Thoracic aorta (tissue), 2 donors: ENCODE results near the gene S100A8. TPM values are rescaled to one million over a fixed set of nuclear protein-coding genes. Genes with fewer than 3 reads are reported as not detected.
"Not testable (repeated sequence)": the region's sequence is repeated elsewhere in the genome, so short reads cannot be mapped to it uniquely, and the experiment has no call there.

Source experiments
- ATAC-seq: fragments of 150-250 bp; one replicate; pipeline ENCODE4 v1.8.0; 2017; ENCODE audit warnings: low read depth; ENCODE audit not compliant: insufficient number of reproducible peaks, low FRiP score
- DNase-seq: peaks from one replicate; pipeline ENCODE4 v3.0.0-alpha.2; 2020; ENCODE audit warnings: low spot score
- H3K27ac ChIP-seq, 2 donors: fragments of 200-600 bp; sonication (generic); 1 replicate in 1 of 2; 2 replicates in 1 of 2; pipeline ENCODE4 v1.5.1; 2016; ENCODE audit warnings: mild to moderate bottlenecking in 2 of 2, moderate library complexity in 2 of 2
- H3K27me3 ChIP-seq: fragments of 200-600 bp; sonication (generic); replicated peaks from 2 replicates; pipeline ENCODE4 v1.6.0; 2016; ENCODE audit warnings: mild to moderate bottlenecking; ENCODE audit not compliant: insufficient read depth
- H3K36me3 ChIP-seq: fragments of 200-600 bp; sonication (generic); one replicate; pipeline ENCODE4 v1.5.1; 2016
- H3K4me1 ChIP-seq, 2 donors: fragments of 200-600 bp; sonication (generic); 1 replicate in 1 of 2; 2 replicates in 1 of 2; pipeline versions ENCODE4 v1.5.1 to v1.6.0; 2016; ENCODE audit warnings: low read depth in 2 of 2, mild to moderate bottlenecking in 1 of 2; ENCODE audit not compliant: control insufficient read depth in 1 of 2
- H3K4me3 ChIP-seq: fragments of 200-600 bp; sonication (generic); 2 replicates; pipeline ENCODE4 v1.5.1; 2016; ENCODE audit warnings: mild to moderate bottlenecking
- H3K9me3 ChIP-seq: fragments of 200-600 bp; sonication (generic); 2 replicates; pipeline ENCODE4 v1.5.1; 2016
- total RNA-seq, 2 donors: library from RNA; depleted of rRNA; stranded (reverse); fragments of >200 nt; gene quantifications; one replicate each; pipeline versions ENCODE4 v1.1.0 to v1.2.3, GENCODE V29; 2016
- TF ChIP-seq, protein P1 (sequence below): fragments of 200-600 bp; sonication (generic); IDR thresholded peaks from one replicate; pipeline ENCODE4 v1.5.1; 2019; ENCODE audit warnings: antibody characterized with exemption

Gene S100A8
- total RNA-seq, 2 donors from 2014 or later = 31.5 to 95.4 TPM

DNA sequence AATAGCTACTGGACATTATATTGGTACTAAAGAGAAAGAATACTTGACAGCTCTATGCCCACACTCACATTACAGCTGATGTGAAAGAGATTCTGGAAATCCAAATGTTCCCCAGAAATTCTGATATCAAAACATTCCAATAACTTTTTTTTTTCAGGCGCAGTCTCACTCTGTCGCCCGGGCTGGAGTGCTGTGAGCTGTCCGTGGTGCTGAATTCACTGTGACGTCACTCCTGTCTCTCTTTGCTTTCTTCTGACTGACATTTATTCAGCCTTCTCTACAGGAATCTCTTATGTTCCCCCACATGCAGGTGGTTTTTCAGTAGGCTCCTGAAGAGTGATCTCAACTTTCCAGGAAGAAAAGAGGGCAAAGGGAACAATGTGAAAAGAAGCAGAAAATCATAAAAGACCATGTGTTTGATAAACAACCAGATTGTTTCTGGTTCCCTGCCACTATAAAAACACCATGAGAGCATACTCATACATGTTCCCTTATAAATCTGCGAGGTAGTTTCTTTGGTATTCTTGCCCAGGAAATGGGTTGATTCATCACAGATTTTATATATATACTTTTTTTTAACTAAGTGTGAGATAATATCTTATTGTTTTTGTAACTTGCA is 31.7 kb upstream of the S100A8 start:
- H3K36me3 ChIP-seq = no peaks in the 10 kb centered on the region
- no peak for DNase-seq
- H3K27me3 ChIP-seq = no peaks in the 10 kb centered on the region
- H3K27ac ChIP-seq = no peak overlapping the region
- ATAC-seq = no peak
- H3K4me3 ChIP-seq = no peak overlapping the region
- no peaks in the 10 kb centered on the region for H3K4me1 ChIP-seq
- no peaks in the 10 kb centered on the region for H3K9me3 ChIP-seq
- TF ChIP-seq, protein P1, sequence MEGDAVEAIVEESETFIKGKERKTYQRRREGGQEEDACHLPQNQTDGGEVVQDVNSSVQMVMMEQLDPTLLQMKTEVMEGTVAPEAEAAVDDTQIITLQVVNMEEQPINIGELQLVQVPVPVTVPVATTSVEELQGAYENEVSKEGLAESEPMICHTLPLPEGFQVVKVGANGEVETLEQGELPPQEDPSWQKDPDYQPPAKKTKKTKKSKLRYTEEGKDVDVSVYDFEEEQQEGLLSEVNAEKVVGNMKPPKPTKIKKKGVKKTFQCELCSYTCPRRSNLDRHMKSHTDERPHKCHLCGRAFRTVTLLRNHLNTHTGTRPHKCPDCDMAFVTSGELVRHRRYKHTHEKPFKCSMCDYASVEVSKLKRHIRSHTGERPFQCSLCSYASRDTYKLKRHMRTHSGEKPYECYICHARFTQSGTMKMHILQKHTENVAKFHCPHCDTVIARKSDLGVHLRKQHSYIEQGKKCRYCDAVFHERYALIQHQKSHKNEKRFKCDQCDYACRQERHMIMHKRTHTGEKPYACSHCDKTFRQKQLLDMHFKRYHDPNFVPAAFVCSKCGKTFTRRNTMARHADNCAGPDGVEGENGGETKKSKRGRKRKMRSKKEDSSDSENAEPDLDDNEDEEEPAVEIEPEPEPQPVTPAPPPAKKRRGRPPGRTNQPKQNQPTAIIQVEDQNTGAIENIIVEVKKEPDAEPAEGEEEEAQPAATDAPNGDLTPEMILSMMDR = no peak

DNA sequence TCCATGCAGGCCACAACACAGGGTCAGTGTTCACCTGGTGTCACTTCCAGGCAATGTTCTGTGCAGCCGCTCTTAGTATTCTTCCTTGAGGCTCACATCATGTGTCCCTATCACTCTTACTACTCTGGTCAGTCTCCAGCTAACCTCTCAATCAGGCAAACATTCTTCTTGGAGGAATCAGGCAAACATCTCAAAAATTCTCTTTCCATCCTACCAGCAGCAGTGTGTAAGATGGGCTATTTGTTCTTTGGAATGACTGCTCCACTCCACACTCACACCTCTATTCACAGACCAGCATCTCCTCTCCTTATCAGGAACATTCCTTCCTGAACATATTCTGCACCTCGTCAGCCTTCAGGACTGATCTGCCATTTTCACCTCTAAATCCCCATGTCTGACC is 29.4 kb upstream of the S100A8 start:
- no peaks in the 10 kb centered on the region for H3K27me3 ChIP-seq
- no peaks in the 10 kb centered on the region for H3K9me3 ChIP-seq
- H3K27ac ChIP-seq = no peak overlapping the region
- H3K36me3 ChIP-seq = no peaks in the 10 kb centered on the region
- ATAC-seq (no peak), DNase-seq (no peak)
- no peaks in the 10 kb centered on the region for H3K4me1 ChIP-seq
- TF ChIP-seq, protein P1 = no peak
- no peak overlapping the region for H3K4me3 ChIP-seq

DNA sequence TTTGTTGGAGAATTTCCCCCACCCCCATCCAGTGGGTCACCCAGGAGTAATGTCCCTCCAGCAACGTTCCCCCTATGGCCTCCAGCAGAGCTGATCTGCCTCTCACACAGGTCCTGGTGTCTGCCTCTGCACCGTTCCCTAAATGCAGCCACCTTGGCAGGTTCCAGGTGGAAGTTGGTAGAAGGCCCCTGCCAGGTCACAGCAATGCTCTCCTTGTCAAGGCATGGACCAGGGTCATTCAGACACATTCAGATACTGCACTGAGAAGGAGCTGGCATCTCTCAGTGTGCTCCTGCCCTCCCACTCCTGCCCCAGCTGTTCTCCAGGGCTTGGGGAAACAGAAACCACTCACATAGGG is 28.5 kb upstream of the S100A8 start:
- not testable (repeated sequence) for H3K27ac ChIP-seq, H3K27me3 ChIP-seq, H3K36me3 ChIP-seq, H3K4me1 ChIP-seq, H3K4me3 ChIP-seq, ATAC-seq, H3K9me3 ChIP-seq, DNase-seq

DNA sequence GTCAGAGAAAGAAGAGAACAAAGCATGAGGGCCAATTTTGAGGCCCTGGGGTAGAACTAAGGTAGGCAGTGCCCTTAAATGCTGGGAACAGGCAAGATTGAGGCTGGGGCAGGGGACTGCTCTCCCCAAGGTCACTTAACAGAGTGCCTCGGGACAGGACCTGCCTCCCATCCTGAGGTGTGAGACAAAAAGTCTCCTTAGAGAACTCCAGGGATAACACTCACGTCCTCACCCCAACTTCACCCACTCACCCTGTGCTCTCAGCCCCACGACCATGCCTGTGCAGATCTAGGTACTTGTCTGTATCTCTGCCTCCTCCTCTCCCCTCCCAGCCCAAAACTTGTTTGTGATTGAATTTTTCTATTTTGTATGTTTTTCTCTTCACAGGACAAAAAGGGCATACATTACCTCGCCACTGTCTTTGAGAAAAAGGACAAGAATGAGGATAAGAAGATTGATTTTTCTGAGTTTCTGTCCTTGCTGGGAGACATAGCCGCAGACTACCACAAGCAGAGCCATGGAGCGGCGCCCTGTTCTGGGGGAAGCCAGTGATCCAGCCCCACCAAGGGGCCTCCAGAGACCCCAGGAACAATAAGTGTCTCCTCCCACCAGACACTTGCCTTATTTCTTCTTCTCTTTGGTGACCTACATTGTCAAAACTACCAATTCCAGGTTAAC is 28.0 kb upstream of the S100A8 start:
- H3K36me3 ChIP-seq, H3K4me1 ChIP-seq, H3K27ac ChIP-seq, H3K9me3 ChIP-seq, ATAC-seq, H3K4me3 ChIP-seq, H3K27me3 ChIP-seq, DNase-seq: not testable (repeated sequence)

DNA sequence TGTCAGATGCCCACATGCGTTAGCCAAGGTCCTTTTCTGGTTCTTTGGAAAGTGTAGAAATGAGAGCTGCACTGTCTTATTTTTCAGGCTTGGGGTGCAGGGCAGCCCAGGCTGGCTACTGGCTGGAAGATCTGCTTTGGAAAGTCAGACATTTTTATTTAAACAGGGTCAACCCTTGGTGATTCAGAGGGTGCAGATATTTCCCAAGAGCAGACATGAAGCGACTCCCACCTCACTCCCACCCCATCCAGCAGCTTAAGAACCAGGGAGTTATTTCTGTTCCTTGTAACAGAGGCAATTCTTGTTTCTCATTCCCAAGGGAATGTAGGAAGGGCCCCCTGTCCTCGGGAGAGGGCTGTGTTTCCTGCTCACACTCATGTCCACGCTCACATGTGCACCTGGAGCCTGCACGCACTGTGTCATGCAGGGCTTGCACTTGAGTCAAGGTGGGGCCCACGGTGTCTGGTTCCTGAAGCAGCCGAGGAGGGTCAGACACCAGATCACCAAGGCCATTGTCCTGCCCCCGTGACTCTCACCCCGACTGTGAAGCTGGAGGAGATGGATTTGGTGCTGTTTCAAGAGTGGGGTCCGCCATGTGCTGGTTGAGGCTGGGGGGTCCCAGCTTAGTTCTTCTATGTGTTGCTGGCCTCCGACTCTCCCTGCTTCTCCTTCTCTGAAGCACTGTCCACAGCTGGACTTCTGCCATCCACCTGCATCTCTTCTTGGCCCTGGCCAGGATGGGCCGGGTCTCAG is 26.4 kb upstream of the S100A8 start:
- no peak for DNase-seq

More for the DNA sequence above, 26.4 kb upstream of the S100A8 start:
- H3K4me3 ChIP-seq = no peak overlapping the region
- no peaks in the 10 kb centered on the region for H3K27me3 ChIP-seq
- H3K36me3 ChIP-seq = no peaks in the 10 kb centered on the region
- no peak overlapping the region for H3K27ac ChIP-seq
- no peak for ATAC-seq
- H3K9me3 ChIP-seq = no peaks in the 10 kb centered on the region
- H3K4me1 ChIP-seq = no peaks in the 10 kb centered on the region
- TF ChIP-seq, protein P1 = no peak
